ENCODE data around the gene TTC34.

DNA sequence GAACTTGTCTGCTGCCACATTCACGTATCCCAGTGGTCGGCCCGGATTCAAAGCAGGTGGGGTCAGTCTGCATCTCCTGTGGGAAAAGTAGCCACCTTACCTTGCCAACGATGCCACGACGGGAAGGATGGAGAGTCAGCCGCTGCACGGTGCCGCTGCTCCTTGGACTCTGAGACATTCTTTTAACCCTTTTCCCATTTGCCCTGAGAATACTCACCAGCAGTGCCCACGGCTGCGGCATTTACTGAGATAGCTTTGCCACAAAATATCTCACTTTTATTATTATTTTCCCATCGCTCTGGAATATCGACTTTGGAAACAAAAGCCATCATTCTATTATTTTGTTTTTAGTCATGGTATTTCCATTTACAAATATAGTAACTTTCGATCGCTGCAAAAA is 15.3 kb upstream of the TTC34 start:
- TF ChIP-seq CTCF (conservative IDR thresholded peaks at IDR 0.05; ENCODE audit: low read depth, low read length) (no peak), RAD21 (IDR thresholded peaks at IDR 0.05; ENCODE audit: low read length) (no peak), CEBPB (IDR thresholded peaks at IDR 0.05; ENCODE audit: low read depth, low read length) (no peak), ELK1 (IDR thresholded peaks at IDR 0.05; ENCODE audit: borderline replicate concordance, low read depth, low read length) (no peak), USF2 (IDR thresholded peaks at IDR 0.05; ENCODE audit: low read depth, low read length) (no peak), MAZ (IDR thresholded peaks at IDR 0.05; ENCODE audit: borderline replicate concordance, low read depth, low read length) (no peak)
